ENCODE results near the gene NR6A1.
"Not testable (repeated sequence)": the region's sequence is repeated elsewhere in the genome, so short reads cannot be mapped to it uniquely, and the experiment has no call there.

The NR6A1 gene

DNA sequence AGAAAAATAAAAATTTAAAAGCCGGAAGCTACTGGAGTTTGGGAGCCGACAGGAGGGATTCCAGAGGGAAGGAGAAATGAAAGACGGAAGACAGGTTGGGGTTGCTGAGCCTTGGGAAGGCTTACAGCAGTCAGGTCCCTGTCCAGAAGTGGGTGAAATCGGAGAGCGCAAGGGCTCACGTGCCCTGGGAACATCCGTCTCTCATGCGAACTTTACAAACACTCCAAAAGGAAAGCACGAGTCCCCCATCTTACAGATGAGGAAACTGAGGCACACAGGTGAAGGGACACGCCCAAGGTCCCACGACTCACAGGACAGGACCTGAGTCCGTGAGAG, 5.5 kb upstream of the NR6A1 start:
- no peak for DNase-seq

GRCh38 chr9:124774129-124774978, 3.2 kb upstream of the NR6A1 start:
- peak; percentile 84 for DNase-seq

DNA sequence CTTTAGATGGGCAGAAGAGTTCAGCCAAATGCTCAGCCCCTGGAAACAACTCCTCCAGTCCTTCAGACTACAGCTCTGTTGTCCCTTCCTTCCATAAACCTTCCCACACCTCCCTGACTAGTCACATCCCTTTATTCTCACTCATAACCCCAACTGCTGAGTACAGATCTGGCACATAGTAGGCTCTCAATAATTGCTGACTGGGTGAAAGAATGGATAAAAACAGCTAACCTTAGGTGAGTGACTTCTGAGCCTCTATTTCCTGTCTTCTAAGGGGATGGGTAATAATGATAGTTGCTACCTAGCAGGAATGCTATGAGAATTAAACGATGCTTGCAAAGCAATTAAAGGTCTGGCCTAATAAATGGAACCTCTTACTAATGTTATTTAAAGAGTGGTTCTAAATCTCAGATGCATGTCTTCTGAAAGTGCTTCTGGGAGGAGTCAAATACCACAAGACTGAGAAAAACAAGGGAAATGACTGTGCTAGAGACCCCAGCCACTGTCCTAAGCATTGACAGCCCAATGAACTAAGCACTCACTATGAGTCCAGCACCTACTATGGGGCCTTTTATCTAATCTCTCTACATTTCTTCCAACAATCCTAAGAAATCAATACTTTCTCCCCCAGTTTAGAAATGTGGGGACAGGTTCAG, 2.5 kb upstream of the NR6A1 start:
- no peak for DNase-seq

DNA sequence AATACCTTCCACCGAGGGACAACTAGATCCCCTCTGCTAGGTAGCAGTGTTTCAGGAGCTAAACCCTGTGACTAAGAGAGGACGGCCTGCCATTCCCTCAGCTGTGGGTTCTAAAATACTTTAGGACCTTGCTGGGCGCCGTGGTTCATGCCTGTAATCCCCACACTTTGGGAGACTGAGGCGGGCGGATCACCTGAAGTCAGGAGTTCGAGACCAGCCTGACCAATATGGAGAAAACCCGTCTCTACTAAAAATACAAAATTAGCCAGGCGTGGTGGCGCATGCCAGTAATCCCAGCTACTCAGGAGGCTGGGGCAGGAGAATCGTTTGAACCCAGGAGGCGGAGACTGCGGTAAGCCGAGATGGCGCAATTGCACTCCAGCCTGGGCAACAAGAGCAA, 1.8 kb upstream of the NR6A1 start:
- not testable (repeated sequence) for DNase-seq

GRCh38 chr9:124771867-124772679, 962 bp upstream of the NR6A1 start:
- peak; percentile 44 for DNase-seq

DNA sequence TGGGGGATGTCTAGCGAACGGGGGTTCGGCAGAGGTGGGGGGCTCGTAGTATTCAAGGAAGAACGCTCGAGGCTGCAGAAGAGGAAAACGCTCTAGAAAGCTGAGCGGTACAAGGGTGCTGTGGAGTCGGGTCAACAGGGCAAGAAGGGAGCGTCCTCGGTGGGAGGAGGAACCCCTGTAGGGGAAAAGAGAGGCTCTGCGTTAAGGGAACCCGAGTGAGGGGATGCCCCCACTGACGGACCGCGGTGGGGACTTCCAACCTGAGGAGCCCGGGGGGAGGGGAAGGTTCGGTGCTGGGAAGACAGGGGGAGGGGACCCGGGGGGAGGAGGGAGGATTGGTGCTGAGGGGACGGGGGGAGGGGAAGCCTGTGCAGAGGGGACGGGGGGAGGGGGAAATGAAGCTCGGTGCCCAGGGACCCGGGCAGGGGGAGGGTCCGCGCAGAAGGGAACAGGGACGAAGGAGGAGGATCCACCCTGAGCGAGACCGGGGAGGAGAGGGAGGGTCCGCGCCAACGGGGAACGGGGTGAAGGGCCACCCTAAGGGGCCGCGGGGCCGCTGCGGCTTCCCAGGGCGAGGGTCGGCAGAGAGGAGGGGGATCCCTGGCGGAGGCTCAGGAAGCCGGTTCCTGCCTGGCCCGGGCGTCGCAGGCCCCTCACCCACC, 621 bp downstream of the NR6A1 start:
- DNase-seq: peak; percentile 26

DNA sequence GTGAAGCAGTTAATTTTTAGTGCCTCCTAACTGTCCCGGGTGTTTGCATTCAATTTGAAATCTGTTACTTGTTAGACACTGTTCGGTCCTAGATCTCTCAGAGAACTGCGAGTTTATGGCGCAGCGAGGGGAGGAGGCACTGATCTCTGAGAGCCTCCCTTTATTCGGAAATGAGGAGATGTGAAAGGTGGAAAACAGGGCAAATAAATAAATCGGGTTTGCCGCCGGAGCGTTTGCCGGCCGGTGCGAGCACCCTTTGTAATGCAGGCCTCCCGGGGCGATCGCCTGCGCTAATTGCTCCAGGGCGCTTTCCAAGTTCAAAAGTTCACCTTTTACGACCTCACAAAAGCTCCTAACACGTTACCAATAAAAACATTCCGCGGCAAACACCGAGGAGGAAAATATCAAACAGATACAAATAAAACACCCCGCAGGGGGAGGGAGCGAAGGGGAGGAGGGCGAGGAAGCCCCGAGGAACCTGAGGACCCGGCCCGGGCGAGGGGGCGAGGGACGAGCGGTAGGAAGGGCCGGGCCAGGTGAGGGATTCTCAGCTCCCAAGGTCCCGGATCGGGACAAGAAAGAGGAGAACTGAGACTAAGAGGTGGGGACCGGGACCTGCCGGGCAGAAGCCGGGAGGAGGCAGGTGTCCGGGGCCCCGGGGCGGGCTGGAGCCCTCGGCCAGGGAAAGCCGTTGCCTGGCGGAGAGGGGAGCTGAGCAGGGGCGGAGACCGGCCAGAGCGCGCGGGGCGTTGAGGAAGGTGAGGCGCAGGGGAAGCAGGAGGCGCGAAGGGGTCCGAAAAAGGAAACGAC, 1.4 kb downstream of the NR6A1 start:
- peak; percentile 24 for DNase-seq

GRCh38 chr9:124768750-124769548, 2.2 kb downstream of the NR6A1 start:
- DNase-seq: no peak

DNA sequence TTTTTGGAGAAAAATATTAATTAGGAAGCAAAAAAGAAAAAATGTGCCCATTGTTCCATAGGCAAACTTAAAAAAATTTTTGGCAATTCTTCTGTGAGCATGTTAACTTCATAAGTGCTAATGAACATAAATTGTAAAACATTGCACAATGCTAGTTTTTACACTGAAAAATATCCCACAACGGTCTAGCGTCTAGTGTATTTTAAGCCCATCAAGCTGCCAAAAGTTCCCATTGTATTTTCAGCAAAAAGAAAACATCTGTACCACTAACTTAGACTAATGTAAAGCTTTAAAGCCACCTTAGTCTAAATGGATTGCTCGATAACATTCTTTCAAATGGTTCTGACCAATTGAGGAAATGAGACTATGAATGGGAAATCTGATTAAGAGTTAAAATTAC, 2.8 kb downstream of the NR6A1 start:
- no peak for DNase-seq

- DNase-seq: no peak
These were observed 3.3 kb downstream of the NR6A1 start for GRCh38 chr9:124767821-124768220.

DNA sequence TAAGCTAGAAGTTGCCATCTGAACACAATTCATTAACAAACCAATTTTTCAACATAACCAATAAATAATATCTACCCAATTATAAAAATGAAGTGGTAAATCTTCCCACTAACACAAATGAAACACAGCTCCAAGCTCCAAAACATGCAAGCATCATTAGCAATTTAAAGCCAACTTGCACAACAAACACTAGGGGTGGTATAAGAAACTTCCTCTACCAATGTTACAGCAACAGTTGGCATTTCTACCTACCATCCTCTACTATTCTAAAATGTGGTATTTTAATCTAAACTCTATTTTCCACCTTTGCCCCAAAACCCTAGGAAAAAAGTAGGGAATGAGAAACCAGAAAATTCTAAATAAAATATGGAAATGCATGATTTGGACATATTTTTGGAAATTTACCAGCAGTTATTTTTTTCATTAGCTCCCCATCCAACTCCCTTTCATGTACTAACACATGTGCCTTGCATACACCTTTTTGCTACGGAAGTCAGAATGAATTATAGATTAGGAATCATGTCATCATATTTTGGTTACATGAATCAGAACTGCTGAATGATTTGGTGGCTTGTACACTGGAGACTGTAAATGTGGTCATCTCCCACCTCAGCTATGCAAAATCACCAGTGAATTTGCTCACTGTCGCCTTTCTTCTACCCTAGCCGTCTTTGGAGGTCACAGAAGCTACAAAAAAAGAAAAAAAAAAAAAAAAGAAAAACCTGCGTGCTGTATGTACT, 4.1 kb downstream of the NR6A1 start:
- DNase-seq: no peak

DNA sequence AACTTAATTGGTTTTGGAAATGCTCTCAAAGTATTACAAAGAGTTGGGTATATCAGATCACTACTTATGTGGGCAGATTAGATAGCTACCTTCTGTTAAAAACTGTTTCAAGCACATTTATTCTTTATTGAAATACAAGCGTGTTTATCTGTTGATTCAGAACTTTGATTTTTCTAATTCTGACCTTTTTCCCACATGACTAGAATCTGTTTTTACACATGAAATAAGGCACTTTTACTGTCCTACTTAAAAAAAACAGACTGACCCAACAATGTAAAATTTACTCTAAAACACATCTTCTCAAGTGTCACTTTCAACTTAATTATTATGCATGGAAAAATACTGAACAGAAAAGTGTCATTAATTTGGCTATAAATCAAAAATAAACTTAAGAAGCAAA, 4.8 kb downstream of the NR6A1 start:
- no peak for DNase-seq

DNA sequence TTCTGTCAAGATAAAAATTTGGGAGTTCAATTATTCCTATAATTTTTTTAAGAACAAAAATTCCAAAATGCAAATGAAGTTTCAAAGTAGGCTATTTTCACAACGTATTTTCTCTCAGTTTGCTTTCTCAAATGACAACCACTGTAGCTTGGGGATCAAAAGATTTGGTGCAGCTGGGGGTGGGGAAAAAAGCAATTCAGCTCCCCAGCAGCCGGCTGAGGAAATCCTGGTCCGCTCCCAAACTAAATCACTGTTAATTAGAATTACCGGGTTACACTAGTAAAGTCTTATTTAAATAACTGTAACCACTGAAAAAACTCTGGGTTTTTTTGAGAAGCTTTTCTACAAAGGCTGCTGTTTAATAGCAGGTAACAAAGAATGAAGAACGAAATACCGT, 5.7 kb downstream of the NR6A1 start:
- DNase-seq: no peak

DNA sequence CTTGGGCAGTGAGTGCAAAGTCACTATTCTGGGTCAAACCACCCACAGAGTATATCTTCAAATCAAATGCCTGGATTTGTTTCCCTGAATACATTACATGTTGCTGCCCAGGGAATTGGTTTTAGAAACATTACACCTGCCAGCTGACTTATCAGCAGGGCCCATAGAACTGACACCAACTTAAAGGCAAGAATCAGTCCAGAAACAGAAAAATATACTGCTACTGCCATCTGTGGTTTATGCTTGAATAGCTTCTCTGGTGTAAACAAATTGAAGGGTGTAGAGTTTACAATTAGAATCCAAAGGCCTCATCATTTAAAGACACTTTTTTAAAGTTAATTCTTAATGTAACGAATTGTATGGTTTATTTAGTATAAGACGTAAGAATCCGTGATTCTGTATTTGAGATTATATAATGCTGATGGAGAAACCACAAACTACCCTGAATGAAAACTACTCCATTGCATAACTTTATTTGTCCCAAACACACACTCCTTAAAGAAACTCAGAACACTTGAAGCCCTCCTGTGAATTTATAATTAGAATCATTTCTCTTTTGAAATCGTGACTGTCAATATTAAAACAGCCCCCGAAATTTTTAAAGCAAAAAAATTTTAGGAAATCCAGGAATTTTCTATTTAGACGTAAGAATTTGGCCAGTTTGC, 6.2 kb downstream of the NR6A1 start:
- no peak for DNase-seq

- no peak for DNase-seq
These were observed 8.5 kb downstream of the NR6A1 start for GRCh38 chr9:124762633-124763032.

GRCh38 chr9:124761710-124762109, 9.4 kb downstream of the NR6A1 start:
- no peak for DNase-seq

DNA sequence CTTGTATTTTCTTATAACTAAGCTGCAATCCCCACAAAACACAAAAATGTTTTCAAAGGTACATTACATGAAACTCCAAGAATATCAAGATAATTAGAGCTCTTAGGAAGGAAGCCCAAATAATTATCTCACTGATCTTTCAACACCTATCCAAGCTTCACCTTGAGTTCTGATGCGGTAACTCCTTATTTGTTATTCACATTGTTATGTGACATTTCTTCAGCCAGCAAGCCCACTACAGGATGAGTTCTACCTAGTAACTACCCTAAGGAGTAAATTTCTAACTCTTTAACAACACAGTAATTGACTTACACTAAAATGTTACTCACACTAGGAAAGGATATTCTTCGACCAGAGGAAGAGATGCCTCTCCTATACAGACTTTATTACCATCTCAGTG, 9.9 kb downstream of the NR6A1 start:
- DNase-seq: no peak

DNA sequence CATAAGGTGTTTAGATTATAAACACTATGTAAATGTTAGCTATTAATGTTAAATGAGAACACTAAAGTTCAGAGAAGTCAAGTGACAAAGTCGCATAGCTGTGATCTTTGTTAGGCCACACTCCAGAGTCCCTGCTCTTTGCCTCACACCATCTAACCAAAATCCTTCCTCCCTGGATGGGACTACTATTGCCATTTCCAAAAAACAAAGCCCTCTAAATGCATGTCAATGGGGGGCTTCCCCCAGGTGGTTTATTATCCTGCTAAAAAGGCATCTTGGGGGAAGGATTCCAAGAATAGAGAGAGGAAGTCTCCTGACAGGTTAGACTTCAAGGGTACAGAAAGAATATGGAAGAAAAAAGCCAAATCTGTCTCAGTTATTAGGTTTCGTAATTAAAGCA, 10.4 kb downstream of the NR6A1 start:
- no peak for DNase-seq

GRCh38 chr9:124759327-124759726, 11.8 kb downstream of the NR6A1 start:
- no peak for DNase-seq

- no peak for DNase-seq
These were observed 12.4 kb downstream of the NR6A1 start for GRCh38 chr9:124758691-124759090.

Measured in activated CD8-positive, alpha-beta memory T cell treated with anti-CD3 and anti-CD28 coated beads, Interleukin-2, amount 50 U/mL, for 4 hours (primary cell).